Uterus (tissue), 2 donors: ENCODE results near the gene PIEZO2.

ENCODE experiments used
- CTCF ChIP-seq, 4 experiments: fragments of 200-600 bp in 2 of 4; fragments of 450-650 bp in 2 of 4; sonication (generic) in 2 of 4; IDR thresholded peaks; one replicate each; pipeline ENCODE4 v1.5.1; 2016 to 2019; ENCODE audit warnings: antibody characterized with exemption in 4 of 4, mild to moderate bottlenecking in 2 of 4, moderate library complexity in 1 of 4
- POLR2A ChIP-seq, 2 donors: fragments of 450-650 bp; IDR thresholded peaks; one replicate each; pipeline ENCODE4 v1.6.1; 2016; ENCODE audit warnings: antibody characterized with exemption in 2 of 2, mild to moderate bottlenecking in 1 of 2, moderate library complexity in 1 of 2

GRCh38 chr18:11020877-11021414 lies 128.4 kb downstream of the PIEZO2 start:
- TF ChIP-seq POLR2A (IDR thresholded peaks at IDR 0.05) = no peak
- no peak for TF ChIP-seq CTCF (IDR thresholded peaks at IDR 0.05)
